HG03558 (cell line): ENCODE data around the gene DUS1L.

Experiments
- ATAC-seq: cut with Tn5 transposase; IDR thresholded peaks from one replicate; pipeline ENCODE4 v1.9.1; 2021; ENCODE audit warnings: moderate number of reproducible peaks; ENCODE audit not compliant: unreplicated experiment; ENCODE audit errors: extremely low read depth

The DUS1L gene

GRCh38 chr17:82078433-82078832 lies 12.8 kb upstream of the DUS1L start:
- ATAC-seq = no peak

GRCh38 chr17:82077617-82078358 lies 12.2 kb upstream of the DUS1L start:
- no peak for ATAC-seq

GRCh38 chr17:82076785-82077591 lies 11.4 kb upstream of the DUS1L start:
- no peak for ATAC-seq

GRCh38 chr17:82076018-82076784 lies 10.6 kb upstream of the DUS1L start:
- no peak for ATAC-seq

DNA sequence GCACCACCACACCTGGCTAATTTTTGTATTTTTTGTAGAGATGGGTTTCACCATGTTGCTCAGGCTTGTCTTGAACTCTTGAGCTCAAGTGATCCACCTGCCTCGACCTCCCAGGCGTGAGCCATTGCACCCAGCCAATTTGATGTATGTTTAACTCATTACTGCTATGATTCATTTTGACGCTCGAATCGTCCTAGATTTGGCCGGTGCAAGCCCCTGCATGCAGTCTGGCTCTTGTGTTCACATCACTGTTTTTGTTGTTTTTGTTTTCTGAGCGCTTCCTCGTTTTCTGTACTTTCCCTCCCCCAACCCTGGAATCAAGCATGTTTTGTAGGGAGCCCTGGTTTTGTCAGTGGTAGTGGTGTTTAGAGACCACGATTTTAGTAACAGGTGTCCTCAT lies 7.8 kb upstream of the DUS1L start:
- ATAC-seq = no peak

DNA sequence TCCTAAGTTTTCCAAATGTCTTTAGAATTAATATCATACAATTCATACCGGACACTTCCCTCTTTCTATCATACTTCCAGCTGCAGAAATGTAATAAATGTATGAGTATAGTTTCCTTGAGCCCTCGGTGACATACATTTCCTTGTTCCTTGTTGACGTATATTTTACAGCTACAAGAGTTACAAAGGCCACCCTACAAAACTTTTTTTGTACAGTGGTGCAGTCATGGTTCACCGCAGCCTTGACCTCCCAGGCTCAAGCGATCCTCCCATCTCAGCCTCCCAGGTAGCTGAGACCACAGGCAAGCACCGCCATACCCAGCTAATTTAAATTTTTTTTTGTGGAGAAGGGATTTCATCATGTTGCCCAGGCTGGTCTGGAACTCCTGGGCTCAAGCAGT lies 7.2 kb upstream of the DUS1L start:
- no peak for ATAC-seq

DNA sequence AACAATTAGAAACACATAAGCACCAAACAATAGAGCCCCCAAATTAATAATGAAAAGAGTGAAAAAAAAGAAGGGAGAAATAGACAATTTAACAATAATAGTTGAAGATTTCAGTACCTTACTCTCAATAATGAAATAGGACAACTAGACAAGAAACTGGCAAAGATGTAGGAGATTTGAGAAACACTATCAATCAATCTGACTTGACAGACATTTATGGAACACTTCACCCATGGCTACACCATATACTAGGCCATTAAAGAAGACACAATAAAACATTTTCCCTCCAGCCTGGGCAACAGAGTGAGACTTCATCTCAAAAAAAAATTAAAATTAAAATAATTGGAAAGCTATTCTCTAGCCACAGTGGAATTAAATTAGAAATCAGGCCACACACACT lies 5.0 kb upstream of the DUS1L start:
- ATAC-seq = no peak

GRCh38 chr17:82065193-82065637 lies 389 bp downstream of the DUS1L start:
- no peak for ATAC-seq

- ATAC-seq = no peak
Measured at GRCh38 chr17:82064433-82065192, 991 bp downstream of the DUS1L start.

GRCh38 chr17:82063424-82064415 lies 1.9 kb downstream of the DUS1L start:
- no peak for ATAC-seq

DNA sequence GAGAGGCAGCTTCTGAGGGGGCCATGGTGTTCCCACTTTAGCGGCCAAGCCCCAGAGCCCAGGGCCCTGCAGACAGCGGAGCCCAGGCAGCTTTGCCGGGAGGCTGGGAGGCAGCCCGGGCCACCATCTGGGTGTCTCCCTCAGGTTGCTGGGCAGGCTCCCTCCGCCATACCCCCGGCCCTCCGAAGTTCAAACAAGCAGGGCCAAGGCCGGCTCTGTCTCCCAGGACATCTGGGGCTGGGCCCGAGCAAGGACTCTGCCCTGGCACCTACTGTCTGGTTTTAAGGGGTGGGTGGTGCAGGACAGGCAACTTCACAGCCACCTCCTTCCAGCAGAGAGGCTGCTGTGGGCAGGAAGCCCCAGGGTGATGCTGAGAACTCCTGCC lies 2.6 kb downstream of the DUS1L start:
- ATAC-seq = no peak

DNA sequence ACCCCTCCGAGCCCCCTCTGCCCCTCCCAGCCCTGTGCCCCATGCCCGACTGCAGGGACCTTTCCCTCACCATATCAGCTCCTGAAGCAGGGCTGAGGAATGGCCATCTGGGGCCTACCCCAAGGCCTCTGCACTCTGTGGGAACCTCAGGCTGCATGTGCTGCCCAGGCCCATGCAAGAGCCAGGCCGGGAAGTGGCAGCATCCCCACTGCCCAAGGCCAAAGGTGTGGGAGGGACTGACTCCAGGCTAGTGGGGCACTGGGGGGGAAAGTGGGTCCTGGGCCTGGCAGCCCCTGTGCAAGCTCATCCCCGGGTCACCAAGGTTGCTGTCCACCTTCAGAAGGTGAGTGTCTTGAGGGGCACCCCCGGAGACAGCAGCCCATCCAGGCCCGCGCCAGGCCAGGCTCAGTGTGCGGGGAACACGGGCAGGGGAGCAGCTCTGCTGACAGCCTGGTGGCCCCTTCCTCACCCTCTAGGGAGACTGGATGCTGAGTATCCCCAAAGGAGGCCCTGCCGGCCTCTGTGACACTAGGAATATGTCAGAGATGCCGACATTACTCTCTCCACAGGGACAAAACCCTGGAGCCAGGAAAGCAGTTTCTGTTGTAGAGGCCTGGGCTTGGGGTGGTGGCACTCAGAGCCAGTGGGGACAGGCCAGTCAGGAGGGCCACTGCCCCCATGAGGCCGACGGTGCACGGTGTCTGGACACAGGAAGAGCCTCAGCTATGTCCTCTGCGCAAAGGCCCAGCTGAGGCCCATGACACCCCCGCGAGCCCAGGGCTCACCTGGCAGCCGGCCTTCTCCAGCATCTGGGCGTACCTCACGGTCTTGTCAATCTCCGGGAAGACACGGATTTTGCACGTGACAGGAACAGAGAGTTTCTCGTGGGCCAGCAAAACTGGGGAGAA lies 3.3 kb downstream of the DUS1L start:
- no peak for ATAC-seq

DNA sequence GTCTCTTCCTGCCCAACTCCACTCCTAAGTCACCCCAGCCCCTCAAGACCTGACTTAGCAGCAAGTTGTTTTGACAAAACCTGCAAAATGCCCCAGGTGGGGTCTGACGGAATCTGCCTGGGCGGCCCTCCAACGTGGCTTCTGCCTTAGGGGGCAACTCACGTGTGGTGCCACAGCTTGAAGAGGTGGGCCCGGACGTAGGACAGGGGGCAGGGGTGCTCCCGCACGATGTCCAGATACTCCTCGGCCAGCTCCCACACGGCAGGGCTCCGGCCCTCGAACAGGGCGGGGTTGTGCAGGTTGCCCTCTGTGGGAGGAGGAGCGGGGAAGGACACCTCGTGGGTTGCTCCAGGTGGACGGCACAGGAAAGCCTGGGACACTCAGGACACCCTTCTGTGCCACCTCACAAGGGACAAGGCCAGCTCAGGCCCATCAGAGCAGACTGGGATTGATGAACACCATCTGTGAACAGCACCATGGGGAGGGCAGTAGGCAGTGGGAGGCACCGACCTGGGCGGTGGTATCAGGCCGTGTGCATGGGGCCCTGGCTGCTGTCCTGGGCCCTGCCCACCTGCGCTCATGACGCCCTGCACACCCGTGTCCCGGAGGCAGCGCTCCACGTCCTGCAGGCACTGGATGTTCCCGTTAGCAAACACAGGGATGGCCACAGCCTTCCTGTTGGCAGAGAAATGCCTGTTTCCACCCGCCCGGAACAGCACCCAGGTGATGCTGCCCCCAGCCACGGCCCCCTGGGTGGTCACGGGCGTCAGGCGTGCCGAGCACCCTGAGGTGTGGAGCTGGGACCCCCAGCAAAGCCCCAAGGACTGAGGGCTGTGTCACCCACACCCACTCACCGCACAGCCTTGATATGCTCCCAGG lies 4.3 kb downstream of the DUS1L start:
- no peak for ATAC-seq

- no peak for ATAC-seq
Measured at GRCh38 chr17:82060614-82061013, 5.0 kb downstream of the DUS1L start.

DNA sequence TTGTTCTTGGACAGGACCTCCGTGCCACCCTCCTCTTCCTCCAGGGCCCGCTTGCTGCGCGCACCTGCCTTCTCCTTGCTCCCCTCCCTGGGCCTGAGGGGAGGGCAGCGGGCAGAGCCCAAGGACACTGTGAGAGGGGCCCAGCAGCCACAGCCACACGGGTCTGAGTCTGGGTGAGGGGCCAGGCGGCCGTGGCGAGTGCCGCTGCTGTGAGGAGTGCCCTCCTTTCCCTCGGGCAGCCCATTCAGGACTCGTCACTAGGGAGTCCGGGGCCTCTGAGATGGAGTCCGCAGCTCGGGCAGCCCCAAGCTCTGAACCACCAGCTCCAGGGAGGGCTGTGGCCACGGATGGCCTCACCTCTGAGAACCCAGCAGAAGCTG lies 5.6 kb downstream of the DUS1L start:
- ATAC-seq = no peak

DNA sequence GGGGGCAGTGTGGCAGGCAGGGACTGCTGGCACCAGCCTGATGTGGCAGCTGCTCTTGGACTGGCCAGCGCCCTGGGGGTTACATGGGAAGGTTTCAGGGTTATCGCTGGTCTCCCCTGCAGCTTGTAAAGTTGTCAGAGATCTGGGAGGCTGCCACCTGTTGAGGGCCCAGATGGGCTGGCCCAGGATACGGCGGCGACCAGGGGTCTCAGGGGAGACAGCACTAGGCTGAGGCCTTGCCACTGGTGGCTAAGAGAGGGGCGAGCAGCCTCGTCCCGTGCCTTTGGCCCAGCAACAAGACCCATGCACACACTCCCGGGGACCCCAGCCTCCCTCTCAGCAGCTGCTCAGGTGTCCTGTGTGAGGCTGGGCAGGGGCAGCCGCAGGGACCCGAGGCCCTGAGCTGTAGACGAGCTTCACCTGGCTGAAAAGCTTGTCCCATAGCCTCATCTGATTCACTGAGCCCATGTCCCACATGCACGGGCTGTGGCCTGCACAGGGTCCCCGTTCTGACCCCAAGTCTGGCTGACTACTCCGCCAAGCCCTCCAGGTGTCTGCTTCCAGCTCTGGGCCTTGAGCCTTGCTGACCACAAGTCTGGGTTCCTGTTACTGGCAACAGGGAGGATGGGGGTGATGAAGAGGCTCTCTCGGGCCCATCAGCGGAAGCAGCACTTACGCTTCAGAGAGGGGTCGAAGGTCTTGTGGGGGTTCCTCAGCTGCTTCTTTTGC lies 6.2 kb downstream of the DUS1L start:
- no peak for ATAC-seq

DNA sequence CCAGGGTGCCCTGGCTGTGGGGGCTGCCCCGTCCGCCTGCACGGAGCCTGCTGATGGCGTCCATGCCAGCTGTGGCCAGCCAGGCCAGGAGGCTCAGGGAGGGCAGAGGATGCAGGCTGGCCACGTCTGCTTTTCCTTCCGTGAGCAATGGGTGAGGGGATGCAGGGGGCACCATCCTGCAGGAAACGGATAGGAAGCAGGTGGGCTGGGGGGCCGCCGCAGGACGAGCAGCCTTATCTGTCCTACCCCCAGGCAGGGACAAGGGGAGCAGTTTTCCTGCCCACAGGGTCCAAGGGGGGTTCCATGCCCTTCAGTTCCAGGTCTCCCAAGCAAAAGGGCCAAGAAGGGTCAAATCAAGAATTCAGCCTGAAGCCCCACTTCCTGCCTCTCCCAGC lies 6.8 kb downstream of the DUS1L start:
- no peak for ATAC-seq
